Stimulated activated CD8-positive, alpha-beta memory T cell treated with anti-CD3 and anti-CD28 coated beads, Interleukin-7, amount 100 ng/mL, for 24 hours (primary cell): ENCODE measurements around the gene TMEM143.
A peak's percentile ranks its signal among the peaks of the same experiment; 100 is the strongest.

ENCODE experiments used
- DNase-seq: peaks from one replicate; pipeline ENCODE4 v3.0.0-alpha.2; 2020; ENCODE audit warnings: low read depth

The TMEM143 gene

GRCh38 chr19:48359123-48359522, 4.6 kb downstream of the TMEM143 start:
- no peak for DNase-seq

GRCh38 chr19:48355365-48355954, 8.3 kb downstream of the TMEM143 start:
- no peak for DNase-seq

GRCh38 chr19:48354332-48354992, 9.3 kb downstream of the TMEM143 start:
- no peak for DNase-seq

DNA sequence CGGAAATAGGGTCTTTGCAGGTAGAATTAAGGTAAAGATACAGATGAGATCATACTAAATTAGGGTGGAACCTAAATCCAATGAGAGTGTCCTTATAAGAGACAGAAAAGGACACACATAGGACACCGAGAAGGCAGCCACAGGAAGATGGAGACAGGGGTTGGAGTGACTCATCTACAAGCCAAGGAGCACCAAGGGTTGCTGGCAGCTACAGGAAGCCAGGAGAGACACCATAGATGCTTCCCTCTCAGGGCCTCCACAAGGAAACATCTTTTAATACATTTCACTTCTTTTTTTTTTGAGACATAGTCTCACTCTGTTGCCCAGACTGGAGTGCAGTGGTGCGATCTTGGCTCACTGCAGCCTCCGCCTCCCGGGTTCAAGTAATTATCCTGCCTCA, 10.1 kb downstream of the TMEM143 start:
- DNase-seq: no peak

DNA sequence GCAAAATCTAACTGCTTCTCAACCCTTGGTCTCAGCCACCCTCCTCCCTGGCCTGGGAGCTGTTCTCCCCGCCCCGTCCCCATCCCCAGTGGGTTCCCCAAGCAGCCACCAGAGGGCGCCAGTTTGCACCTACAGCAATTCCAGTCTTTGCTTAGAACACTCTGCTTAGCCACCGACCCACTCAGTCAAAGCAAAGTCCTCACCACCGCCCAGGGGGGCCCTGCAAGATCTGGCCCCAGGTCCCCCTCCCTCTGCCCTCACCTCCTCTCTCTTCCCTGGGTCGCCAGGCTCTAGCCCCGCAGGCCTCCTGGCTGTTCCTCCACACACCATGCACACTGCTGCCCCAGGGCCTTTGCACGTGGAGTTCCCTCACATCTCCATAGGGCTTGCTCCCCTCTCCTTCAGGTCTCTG, 12.4 kb downstream of the TMEM143 start:
- peak; percentile 79 for DNase-seq

DNA sequence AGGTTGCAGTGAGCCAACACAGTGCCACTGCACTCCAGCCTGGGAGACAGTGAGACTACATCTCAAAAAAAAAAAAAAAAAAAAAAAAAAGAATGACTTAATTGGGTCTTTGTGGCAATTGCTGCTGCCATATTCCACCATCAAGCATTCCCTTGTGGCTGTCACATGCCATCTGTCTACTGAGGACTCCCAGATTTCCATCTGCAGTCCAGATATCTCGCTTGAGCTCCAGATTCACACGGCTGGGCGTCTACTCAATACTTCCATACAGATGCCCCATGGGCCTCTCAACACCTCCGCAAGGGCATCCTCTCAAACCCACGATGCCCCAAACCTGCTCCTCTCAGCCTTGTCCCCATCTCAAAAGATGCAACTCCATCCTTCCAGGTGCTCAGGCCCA, 12.9 kb downstream of the TMEM143 start:
- DNase-seq: no peak

GRCh38 chr19:48348737-48349136, 15.0 kb downstream of the TMEM143 start:
- no peak for DNase-seq

DNA sequence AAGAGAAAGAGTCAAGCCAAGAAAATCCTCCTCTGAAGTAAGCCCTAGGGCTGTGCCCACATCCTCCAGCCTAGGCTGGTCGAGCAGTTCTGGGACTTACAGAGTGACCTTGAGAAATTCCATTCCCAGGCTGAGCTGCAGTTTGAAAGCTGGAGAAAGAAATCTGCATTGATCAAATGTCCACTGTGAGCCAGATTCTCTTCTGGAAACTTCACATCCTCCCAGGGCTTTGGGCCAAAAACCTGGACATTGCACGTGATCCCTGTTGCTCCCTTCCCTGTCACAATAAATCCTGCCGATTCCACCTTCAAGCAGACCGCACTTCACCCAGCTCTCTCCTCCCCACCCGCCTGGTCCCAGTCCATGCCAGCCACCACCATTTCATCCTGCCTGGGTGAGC, 15.7 kb downstream of the TMEM143 start:
- no peak for DNase-seq

DNA sequence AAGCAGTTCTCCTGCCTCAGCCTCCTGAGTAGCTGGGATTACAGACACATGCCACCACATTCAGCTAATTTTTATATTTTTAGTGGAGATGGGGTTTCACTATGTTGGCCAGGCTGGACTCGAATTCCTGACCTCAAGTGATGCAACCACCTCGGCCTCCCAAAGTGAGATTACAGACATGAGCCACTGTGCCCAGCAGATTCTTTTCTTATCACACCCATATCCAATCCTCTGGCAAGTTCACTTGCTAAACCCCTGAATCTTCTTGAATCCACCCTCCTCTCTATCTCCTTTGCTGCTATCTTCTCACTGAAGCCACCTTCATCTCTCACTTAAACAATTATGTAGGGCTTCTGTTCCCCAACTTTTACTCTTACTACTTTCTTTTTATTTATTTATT, 17.5 kb downstream of the TMEM143 start:
- DNase-seq: no peak

- no peak for DNase-seq
These were observed 18.8 kb downstream of the TMEM143 start for GRCh38 chr19:48344892-48345291.

- DNase-seq: no peak
These were observed 20.7 kb downstream of the TMEM143 start for GRCh38 chr19:48342841-48343540.

DNA sequence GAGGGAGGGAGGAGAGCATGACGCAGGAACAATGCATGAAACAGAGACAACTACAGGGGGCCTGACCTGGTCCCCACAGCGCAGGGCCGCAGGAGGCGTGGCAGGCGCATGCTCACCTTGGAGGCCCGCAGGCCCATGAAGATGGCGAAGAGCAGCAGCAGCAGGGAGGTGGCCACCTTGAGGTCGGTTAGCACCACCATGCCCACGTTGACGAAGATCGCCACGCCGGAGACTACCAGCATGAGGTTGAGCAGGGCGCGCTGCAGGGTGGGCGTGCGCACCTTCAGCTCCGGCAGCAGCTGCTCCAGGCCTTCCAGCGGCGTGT, 21.4 kb downstream of the TMEM143 start:
- no peak for DNase-seq

DNA sequence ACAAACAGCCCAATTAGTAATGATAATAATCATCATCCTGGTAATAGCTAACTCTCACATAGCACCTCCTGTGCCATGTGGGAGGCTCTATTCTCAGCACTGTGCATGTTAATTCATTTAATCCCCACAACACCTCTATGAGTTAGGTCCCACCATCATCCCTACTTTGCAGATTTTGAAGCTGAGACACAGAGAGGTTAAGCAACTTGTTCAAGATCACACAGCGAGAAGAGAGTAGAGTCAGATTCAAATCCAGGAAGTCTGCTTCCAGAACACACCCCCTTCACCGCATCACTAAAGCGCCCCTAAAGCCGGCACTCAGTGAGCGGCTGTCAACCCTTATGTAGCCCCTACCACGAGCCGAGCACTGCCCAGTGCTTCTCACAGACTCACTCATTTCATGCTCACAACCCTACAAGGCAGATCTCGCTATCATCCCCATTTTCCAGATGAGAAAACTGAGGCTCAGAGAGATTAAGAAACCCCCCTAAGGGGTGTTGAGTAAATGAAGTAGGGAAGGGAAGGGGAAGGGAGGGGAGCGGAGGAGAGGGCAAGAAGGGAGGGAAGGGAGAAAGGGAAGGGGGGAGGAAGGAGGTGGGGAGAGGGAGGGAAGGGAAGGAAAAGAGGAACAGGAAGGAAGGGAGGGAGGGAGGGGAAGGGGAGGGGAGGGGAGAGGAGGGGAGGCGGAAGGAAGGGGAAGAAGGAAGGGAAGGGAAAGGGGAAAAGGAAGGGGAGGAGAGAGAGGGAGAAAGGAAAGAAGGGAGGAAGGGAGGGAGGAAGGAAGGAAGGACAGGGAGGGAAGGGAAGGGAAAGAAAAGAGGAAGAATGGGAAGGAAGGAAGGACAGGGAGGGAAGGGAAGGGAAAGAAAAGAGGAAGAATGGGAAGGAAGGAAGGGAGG, 22.0 kb downstream of the TMEM143 start:
- no peak for DNase-seq

DNA sequence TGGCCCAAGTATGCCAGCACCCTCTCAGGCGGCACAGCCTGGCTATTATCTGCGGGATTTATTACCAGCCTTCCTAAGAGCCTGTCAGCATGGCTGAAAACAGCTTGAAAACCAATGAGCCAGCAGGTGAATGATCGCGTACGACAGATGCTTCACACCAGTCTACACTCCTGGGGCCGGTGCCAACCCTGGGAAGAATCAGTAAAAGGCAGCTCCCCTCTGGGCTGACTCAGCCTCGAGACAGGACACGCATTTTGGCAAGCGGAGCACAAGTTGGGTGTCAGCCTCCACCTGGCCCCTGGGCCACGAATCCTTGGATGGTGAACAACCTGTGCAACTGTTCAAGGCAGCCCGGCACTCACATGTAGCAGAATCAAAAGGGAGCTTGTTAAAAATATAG, 22.7 kb downstream of the TMEM143 start:
- no peak for DNase-seq

DNA sequence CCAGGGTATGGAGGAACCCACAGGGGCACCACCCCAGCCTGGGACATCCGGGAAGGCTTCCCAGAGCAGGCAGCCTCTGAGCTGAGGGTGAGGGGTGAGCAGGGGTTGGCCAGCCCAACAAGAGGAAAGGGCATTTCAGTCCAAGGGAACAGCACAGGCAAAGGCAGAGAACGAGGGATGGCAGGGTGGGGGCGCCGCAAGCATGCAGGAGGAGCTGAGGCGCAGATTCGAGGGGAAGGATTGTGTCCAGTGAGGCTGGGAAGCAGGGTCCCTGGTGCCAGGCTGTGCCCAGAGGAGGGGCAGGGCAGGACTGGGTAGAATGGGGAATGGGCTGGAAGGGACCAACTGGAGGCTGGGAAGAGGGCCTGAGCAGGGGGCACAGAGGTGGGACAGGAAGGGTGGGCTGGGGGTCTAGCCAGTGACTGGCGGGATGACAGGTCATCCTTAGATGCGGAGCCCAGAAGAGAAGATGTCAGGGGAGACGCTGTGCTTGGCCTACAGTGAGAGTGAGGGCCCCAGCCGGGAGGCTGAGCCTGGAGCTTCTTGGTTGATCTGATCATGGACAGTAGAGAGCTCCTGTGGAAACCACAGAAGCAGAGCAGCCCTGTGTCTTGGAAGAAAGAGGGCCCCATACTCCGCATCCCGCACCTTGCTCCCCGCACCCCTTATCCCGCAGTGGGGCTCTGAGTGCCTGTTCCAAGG, 24.8 kb downstream of the TMEM143 start:
- DNase-seq: no peak

GRCh38 chr19:48338253-48338755, 25.4 kb downstream of the TMEM143 start:
- DNase-seq: no peak

GRCh38 chr19:48333467-48334384, 30.0 kb downstream of the TMEM143 start:
- peak; percentile 81 for DNase-seq

GRCh38 chr19:48332662-48333466, 30.9 kb downstream of the TMEM143 start:
- DNase-seq: peak; percentile 78

DNA sequence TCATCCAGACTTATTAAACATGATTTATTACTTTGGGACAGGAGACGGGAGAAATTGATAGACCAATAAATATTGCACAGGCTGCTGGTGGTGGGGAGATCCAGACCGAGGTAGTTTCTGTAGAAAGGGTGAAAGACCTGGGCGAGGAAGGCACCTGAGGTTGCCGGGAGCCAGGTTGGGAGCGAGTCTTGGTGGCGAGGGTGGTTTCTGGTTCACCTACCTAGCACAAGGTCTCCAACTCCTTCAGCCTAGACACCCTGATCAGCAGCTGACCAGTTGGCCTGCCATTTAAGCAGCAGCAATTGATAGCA, 31.4 kb downstream of the TMEM143 start:
- DNase-seq: no peak
